Amniotic stem cell (primary cell): ENCODE results near the gene PFKFB2.

ENCODE experiments used
- DNase-seq: peaks from one replicate; lab custom pipeline; 2025; lab: John Stamatoyannopoulos, UW

The PFKFB2 gene

DNA sequence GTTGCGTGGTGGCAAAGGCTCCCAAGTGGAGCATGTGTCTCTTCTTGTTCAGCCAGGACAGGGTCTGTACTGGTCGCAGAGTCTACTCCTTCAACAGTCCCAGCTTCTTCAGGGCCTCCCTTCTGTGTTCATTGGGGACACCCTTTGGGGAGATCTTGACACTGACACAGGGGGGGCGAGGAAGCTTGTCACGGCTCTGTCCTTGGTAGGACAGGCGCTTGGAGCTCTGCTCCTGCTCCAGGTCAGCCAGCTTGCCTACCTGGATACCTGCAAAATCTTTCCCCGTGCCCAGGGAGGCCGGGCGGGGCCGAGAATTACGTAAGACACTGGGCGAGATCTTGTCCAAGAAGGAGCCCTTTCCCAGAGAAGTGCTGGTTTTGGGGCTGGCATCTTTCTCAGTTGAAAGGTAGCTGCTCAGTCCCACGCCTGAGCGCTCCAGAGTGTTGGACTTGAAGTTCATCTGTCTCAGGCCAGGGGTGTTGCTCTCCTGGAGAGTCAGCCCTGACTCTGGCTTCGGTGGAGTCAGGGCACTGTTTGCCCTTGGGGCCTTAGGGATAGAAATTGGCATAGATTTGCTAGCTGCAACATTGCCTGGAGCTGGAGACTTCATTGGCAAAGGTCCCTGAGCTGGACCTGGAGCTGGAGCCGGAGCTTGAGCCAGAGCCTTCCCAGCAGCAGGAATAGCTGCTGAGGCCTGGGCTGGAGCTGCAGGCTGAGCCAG, 31.0 kb upstream of the PFKFB2 start:
- DNase-seq, result no peak

GRCh38 chr1:207022996-207023679, 29.9 kb upstream of the PFKFB2 start:
- no peak for DNase-seq

- DNase-seq, result no peak
These were observed 28.6 kb upstream of the PFKFB2 start for GRCh38 chr1:207024202-207025145.

GRCh38 chr1:207025146-207025880, 27.8 kb upstream of the PFKFB2 start:
- no peak for DNase-seq

- no peak for DNase-seq
These were observed 27.0 kb upstream of the PFKFB2 start for GRCh38 chr1:207026104-207026534.

- no peak for DNase-seq
These were observed 25.8 kb upstream of the PFKFB2 start for GRCh38 chr1:207027206-207027777.

DNA sequence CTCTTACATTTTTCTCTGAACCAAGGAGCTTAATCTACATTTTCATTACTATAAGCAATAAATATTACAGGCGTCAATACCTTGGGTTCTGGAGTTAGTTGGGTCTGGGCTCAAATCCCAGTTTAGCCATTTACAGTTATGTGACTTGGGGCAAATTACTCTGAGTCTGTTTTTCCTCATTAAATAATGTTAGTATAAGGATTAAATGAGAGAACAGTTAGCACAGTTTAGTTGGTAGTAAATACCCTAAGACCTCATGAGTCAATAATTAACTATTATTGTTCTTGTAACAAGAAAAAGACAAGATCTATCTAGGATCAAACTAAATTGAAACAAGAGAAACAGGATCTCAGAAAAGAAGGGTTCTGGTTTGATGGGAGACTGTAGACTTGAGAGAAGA, 25.2 kb upstream of the PFKFB2 start:
- DNase-seq, result no peak

- DNase-seq, result no peak
These were observed 24.0 kb upstream of the PFKFB2 start for GRCh38 chr1:207028884-207029650.

DNA sequence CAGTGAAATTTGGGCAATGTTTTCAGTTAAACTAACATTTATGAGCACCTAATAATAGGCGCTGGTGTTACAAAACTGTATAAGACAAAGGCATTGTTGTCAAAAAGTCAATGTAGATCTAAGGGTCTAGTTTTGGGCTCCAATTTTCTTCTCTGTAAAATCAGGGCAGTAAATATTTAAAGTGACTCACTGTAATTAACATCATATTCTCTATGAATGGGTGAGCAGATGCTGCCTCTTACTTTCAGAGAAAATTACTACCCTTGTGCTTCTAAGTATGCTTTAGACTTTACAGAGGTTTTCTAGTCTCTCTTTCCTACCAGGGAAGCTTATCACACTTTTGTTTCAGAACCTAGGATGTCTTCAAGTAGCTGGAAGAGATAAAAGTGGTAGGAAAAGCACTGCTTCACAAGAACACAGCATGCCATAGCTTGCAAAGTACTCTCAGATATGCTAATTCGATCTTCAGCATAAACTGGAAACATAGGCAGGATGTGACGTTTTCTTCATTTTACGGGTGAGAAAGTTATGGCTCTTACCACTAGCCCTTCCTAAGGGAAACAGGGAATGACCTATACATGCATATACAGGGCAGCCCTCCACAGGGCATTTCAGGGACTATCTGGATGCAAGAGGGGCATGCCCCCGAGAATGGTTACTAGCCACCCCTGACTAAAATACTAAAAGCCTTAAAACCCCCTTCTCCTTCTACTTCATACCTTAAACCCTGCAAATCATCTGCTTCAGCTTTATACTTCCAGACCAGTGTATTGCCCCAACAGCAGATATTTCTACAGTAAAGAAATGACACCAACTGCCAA, 23.2 kb upstream of the PFKFB2 start:
- no peak for DNase-seq

- DNase-seq, result no peak
These were observed 22.5 kb upstream of the PFKFB2 start for GRCh38 chr1:207030522-207031009.

- DNase-seq, result no peak
These were observed 22.1 kb upstream of the PFKFB2 start for GRCh38 chr1:207031016-207031415.

DNA sequence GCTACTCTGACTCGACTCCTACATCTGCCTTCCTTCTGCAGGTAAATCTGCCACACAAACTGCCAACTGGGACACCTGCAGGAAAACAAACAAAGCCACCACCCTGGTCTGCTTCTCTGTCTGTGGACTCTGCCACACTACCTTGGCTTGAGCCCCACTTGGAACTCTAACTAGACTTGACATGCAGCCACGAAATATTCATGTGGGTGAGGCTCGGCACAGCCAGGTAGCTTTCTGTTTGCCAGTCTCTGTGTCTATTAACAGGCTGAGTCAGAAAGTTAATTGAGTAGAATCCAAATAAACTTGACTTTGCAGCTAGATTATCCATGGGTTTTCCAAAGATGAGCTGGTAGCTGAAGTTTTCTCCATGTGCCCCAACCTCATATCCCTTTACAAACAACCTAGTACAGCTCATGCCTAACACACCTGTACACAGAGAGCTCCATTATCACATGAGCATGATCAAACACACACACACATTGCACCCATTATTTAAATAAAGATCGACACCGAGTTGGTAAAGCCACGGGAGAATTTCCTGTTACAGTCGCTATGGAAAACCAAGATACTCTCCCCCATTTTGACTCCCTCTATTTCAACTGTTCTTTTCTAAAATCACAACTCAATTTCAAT, 21.3 kb upstream of the PFKFB2 start:
- no peak for DNase-seq

DNA sequence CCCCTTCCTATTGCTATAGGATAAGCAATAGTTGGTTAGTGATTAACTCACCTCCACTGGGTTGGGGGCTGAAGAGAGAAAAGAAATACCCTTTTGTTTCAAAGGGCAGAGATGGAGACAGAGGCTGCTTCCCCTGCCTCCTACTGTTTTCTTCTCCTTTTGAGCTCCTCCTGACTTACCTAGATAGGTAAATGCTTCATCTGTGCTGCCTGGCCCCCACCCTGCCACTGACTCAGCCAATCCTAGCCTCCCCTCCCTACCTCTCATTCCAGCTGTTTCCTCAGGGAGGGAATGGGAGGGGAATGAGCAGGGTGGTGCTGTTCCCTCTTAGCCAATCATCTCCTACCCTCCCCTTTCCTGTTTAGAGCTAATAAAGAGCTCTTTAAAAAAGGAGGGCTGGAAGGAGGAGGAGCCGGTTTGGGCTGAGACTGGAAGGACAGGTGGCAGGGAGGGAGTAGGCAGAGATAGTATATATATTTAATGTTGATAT, 20.5 kb upstream of the PFKFB2 start, which contains the start of gene C1orf116:
Gene C1orf116 (minus strand): TSS at position 229 of the 490 bp plus-strand sequence. CDS start 5,158 bp downstream, outside the sequence.
- DNase-seq, result no peak

DNA sequence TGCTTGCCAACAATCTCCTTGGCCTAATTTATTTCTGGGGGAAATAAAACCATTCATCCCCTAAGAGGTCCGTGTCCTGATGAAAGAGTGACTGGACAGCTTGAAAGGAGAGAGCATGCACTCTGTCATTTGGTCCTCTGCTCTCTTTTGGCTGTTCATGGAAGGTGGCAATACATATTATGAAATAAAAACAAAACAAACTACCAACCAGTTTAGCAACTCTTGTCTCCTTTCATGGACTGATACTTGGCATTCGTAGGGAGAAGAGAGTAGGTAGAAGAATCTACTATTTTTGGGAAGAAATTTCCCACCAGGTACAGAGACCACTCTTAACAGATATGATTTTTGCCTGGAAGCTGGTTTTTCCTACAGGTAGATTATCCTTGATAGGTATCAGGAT, 19.8 kb upstream of the PFKFB2 start:
- DNase-seq, result no peak

DNA sequence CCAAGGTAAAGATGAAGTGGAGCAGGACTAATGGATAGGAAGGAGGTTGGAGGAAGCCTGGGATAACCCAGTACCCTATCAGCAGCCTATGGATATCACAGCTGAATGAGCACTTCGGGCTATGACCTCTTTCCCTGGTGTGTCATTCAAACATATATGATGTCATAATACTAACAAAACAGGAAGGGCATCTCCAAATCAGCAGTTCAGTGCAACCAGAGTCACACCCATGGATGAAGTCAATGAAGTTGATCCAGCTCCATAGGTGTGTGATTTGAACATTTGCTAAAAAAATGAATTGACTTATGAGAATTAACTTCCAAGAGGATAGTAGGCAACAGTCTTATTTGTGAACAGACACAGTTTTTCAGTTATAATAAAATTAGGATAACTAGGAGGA, 18.9 kb upstream of the PFKFB2 start:
- no peak for DNase-seq

DNA sequence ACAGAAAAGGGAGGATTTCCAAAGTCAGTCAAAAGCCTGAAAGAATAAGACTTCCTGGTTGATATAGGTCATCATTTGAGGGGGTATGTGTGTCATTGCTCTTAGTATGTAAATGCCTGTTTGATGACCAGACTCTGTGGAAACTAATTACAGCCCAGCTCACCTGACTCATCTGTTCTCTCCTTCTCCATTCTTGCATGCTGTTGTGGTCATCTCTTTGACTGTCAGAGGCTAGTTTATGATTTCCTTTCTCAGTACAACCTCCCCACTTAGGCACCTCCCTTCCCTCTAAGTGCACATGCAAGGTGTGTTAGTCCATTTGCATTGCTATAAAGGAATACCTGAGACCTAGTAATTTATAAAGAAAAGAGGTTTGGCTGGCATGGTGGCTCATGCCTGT, 18.1 kb upstream of the PFKFB2 start:
- DNase-seq, result no peak

- DNase-seq, result no peak
These were observed 17.1 kb upstream of the PFKFB2 start for GRCh38 chr1:207035877-207036551.

- DNase-seq, result no peak
These were observed 16.2 kb upstream of the PFKFB2 start for GRCh38 chr1:207036865-207037264.
